Parathyroid adenoma (tissue), 2 donors: ENCODE measurements around the gene SLC22A23.

ENCODE experiments used
- H2AFZ ChIP-seq: fragments of 300-600 bp; sonication (generic); one replicate; pipeline ENCODE4 v1.7.0; 2017; ENCODE audit warnings: antibody characterized with exemption, mild to moderate bottlenecking
- H3K27ac ChIP-seq: fragments of 300-600 bp; sonication (generic); one replicate; pipeline ENCODE4 v1.7.0; 2017
- H3K27me3 ChIP-seq: fragments of 300-600 bp; sonication (generic); one replicate; pipeline ENCODE4 v1.7.0; 2017; ENCODE audit warnings: low read length; ENCODE audit not compliant: control insufficient read depth, insufficient read depth
- H3K36me3 ChIP-seq: fragments of 300-600 bp; sonication (generic); one replicate; pipeline ENCODE4 v1.7.0; 2017; ENCODE audit warnings: low read length; ENCODE audit not compliant: control insufficient read depth, insufficient read depth
- H3K4me1 ChIP-seq: fragments of 300-600 bp; sonication (generic); one replicate; pipeline ENCODE4 v1.7.0; 2017; ENCODE audit warnings: control low read depth
- H3K4me2 ChIP-seq: fragments of 300-600 bp; sonication (generic); one replicate; pipeline ENCODE4 v1.7.0; 2017; ENCODE audit warnings: low read length
- H3K4me3 ChIP-seq: fragments of 300-600 bp; sonication (generic); one replicate; pipeline ENCODE4 v1.7.0; 2017; ENCODE audit warnings: low read depth, low read length
- H3K79me2 ChIP-seq: fragments of 300-600 bp; sonication (generic); one replicate; pipeline ENCODE4 v1.7.0; 2017; ENCODE audit warnings: control low read depth
- H3K9ac ChIP-seq: fragments of 300-600 bp; sonication (generic); one replicate; pipeline ENCODE4 v1.7.0; 2017; ENCODE audit warnings: mild to moderate bottlenecking
- H3K9me3 ChIP-seq: fragments of 300-600 bp; sonication (generic); one replicate; pipeline ENCODE4 v1.7.0; 2017; ENCODE audit warnings: low read length; ENCODE audit not compliant: control insufficient read depth
- CTCF ChIP-seq: fragments of 300-600 bp; sonication (generic); IDR thresholded peaks from one replicate; pipeline ENCODE4 v1.7.0; 2017; ENCODE audit warnings: antibody characterized with exemption, mild to moderate bottlenecking
- donor health status: primary hyperparathyroidism.

The SLC22A23 gene

GRCh38 chr6:3226042-3226441 is 230.8 kb downstream of the SLC22A23 start:
- Histone ChIP-seq H3K9me3 (no peaks in the 10 kb centered on the region), H3K27me3 (peaks cover 10% of the 10 kb centered on the region), H3K4me2 (no peak overlapping the region), H3K27ac (no peak overlapping the region), H2AFZ (no peak overlapping the region), H3K36me3 (no peaks in the 10 kb centered on the region), H3K4me3 (no peak overlapping the region), H3K4me1 (peaks cover 8% of the 10 kb centered on the region), H3K79me2 (no peaks in the 10 kb centered on the region), H3K9ac (no peak overlapping the region)
- no peak for TF ChIP-seq CTCF

- H3K27ac ChIP-seq = no peak overlapping the region
- peaks cover 4% of the 10 kb centered on the region for H3K4me1 ChIP-seq
- H3K4me3 ChIP-seq = no peak overlapping the region
- no peaks in the 10 kb centered on the region for H3K79me2 ChIP-seq
- H3K4me2 ChIP-seq = no peak overlapping the region
- no peak overlapping the region for H2AFZ ChIP-seq
- no peak for TF ChIP-seq CTCF
- no peaks in the 10 kb centered on the region for H3K9me3 ChIP-seq
- H3K27me3 ChIP-seq = no peaks in the 10 kb centered on the region
- no peaks in the 10 kb centered on the region for H3K36me3 ChIP-seq
- H3K9ac ChIP-seq = no peak overlapping the region
Observed at GRCh38 chr6:3222506-3223038, 234.3 kb downstream of the SLC22A23 start.

GRCh38 chr6:3221578-3221977 is 235.3 kb downstream of the SLC22A23 start:
- H3K27ac ChIP-seq = no peak overlapping the region
- H3K36me3 ChIP-seq = no peaks in the 10 kb centered on the region
- no peaks in the 10 kb centered on the region for H3K9me3 ChIP-seq

GRCh38 chr6:3220366-3220765 is 236.5 kb downstream of the SLC22A23 start:
- Histone ChIP-seq H3K79me2 (no peaks in the 10 kb centered on the region), H3K9me3 (no peaks in the 10 kb centered on the region), H3K9ac (no peak overlapping the region), H3K27ac (no peak overlapping the region), H2AFZ (no peak overlapping the region), H3K4me2 (no peak overlapping the region), H3K27me3 (no peaks in the 10 kb centered on the region), H3K36me3 (no peaks in the 10 kb centered on the region), H3K4me1 (no peaks in the 10 kb centered on the region), H3K4me3 (no peak overlapping the region)
- TF ChIP-seq CTCF = no peak

More at GRCh38 chr6:3221578-3221977, 235.3 kb downstream of the SLC22A23 start:
- Histone ChIP-seq H3K9ac (no peak overlapping the region), H3K4me1 (no peaks in the 10 kb centered on the region), H3K4me2 (no peak overlapping the region), H3K27me3 (no peaks in the 10 kb centered on the region), H2AFZ (no peak overlapping the region), H3K4me3 (no peak overlapping the region), H3K79me2 (no peaks in the 10 kb centered on the region)
- no peak for TF ChIP-seq CTCF
